ENCODE data around the gene PPP1R16B.
"Not testable (repeated sequence)": the region's sequence is repeated elsewhere in the genome, so short reads cannot be mapped to it uniquely, and the experiment has no call there.

Gene PPP1R16B

DNA sequence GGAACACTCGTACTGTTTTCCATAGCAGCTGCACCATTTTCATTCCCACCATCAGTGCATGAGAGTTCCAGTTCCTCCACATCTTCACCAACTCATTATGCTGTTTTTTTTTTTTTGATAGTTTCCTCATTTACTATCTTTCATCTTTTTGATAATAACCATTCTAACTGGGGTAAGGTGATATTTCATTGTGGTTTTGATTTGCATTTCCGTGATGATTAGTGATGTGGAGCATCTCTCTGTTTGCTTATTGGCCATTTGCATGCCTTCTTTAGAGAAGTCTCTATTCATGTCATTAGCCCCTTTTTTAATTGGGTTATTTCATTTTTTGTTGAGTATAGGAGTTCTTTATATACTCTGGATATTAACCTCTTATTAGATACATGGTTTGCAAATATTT lies 31.3 kb upstream of the PPP1R16B start:
- Histone ChIP-seq H3K9me3 (ENCODE audit: control insufficient read depth, low read length) (no peaks in the 10 kb centered on the region), H3K36me3 (ENCODE audit: control insufficient read depth, insufficient read depth, low read length) (no peaks in the 10 kb centered on the region), H3K9ac (ENCODE audit: low read length) (no peak overlapping the region), H3K4me3 (ENCODE audit: low read length) (no peak overlapping the region), H3K4me1 (ENCODE audit: control insufficient read depth, insufficient read depth, low read length) (no peaks in the 10 kb centered on the region), H3K27me3 (ENCODE audit: control insufficient read depth, insufficient read depth, low read length) (no peaks in the 10 kb centered on the region)

DNA sequence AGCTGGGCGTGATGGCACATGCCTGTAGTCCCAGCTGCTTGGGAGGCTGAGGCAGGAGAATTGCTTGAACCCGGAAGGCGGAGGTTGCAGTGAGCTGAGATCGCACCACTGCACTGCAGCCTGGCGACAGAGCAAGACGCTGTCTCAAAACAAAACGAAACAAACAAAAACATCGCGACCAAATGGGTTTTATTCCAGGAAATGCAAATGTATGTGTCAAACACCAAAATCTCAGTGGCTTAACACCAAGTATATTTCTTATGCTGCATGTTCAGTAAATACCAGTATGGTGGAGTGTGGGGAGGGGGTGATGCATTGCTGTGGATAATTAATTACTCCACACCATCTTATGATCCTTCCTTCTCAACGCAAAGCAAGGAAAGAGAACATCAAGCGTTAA lies 29.1 kb upstream of the PPP1R16B start:
- Histone ChIP-seq H3K9ac (ENCODE audit: low read length) (no peak overlapping the region), H3K4me1 (ENCODE audit: control insufficient read depth, insufficient read depth, low read length) (no peaks in the 10 kb centered on the region), H3K9me3 (ENCODE audit: control insufficient read depth, low read length) (no peaks in the 10 kb centered on the region), H3K36me3 (ENCODE audit: control insufficient read depth, insufficient read depth, low read length) (no peaks in the 10 kb centered on the region), H3K27me3 (ENCODE audit: control insufficient read depth, insufficient read depth, low read length) (no peaks in the 10 kb centered on the region), H3K4me3 (ENCODE audit: low read length) (no peak overlapping the region)

DNA sequence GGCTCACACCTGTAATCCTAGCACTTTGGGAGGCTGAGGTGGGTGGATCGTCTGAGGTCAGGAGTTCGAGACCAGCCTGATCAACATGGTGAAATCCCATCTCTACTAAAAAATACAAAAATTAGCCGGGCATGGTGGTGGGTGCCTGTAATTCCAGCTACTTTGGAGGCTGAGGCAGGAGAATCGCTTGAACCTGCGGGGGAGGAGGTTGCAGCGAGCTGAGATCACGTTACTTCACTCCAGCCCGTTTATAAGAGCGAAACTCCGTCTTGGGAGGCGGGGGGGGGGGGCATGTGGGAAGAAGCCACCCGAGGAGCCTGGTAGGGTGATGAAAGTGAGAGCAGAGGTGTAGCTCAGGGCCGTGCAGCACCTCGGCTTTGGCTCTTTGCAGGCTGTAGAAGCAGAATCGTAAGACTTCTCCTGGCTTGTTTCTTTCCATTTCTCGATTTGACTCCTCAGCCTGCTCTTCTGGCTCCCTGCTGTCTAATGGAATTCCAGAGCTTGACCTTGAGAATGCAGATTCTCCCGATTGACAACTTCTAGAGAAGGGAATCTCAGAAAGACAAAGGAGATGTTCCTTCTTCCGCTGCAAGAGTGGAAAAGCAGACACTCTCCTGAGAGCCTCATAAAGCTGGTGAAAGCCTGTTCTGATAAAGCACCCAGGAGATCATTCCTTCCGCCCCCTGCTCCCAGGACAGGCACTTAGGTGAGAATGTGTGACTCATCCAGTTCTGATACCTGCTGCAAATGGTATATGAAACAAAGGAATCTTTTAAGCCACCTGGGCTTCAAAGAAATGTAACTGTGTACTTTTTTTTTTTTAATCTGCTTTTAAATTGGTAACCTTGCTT lies 26.0 kb upstream of the PPP1R16B start:
- Histone ChIP-seq H3K9me3 (ENCODE audit: control insufficient read depth, low read length) (no peaks in the 10 kb centered on the region), H3K4me1 (ENCODE audit: control insufficient read depth, insufficient read depth, low read length) (no peaks in the 10 kb centered on the region), H3K4me3 (ENCODE audit: low read length) (no peak overlapping the region), H3K9ac (ENCODE audit: low read length) (no peak overlapping the region), H3K36me3 (ENCODE audit: control insufficient read depth, insufficient read depth, low read length) (no peaks in the 10 kb centered on the region), H3K27me3 (ENCODE audit: control insufficient read depth, insufficient read depth, low read length) (no peaks in the 10 kb centered on the region)

DNA sequence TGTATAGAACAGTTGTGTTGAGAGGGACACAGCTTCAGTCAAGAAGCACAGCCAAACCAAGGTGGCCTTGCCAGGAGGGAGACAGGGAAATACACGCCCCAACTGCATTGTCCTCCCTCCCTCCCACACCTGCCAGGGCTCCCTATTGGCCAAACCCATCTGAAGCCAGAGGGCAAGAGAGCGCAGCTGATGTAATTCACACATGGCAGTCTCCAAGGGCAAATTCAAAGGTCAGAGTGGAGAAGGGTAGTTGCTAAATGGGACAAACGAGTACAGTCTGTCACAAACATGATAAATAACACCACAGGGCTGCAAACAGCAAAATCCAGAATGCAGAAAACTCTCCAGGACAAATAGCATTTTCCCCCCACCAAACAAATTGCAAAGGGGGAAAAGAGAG lies 23.2 kb upstream of the PPP1R16B start:
- no peak overlapping the region for H3K4me3 ChIP-seq (ENCODE audit: low read length)
- no peaks in the 10 kb centered on the region for H3K9me3 ChIP-seq (ENCODE audit: control insufficient read depth, low read length)

DNA sequence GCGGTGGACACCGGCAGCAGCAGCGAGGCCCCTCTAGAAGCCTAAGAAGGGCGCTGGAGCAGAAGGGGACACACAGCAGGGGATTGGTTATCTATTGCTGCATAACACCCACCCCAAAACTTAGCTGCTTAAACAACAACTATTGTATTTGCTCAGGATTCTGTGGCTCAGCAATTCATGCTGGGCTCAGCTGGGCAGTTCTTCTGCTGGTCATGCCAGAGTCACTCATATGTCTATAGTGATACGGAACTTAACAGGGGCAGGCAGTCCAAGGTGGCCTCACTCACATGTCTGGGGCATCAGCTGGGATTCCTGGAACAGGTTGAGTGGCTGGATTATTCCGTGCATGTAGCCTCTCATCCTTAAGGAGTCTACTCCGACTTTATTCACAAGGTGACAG lies 17.6 kb upstream of the PPP1R16B start:
- Histone ChIP-seq H3K27me3 (ENCODE audit: control insufficient read depth, insufficient read depth, low read length) (no peaks in the 10 kb centered on the region), H3K36me3 (ENCODE audit: control insufficient read depth, insufficient read depth, low read length) (no peaks in the 10 kb centered on the region), H3K4me1 (ENCODE audit: control insufficient read depth, insufficient read depth, low read length) (no peaks in the 10 kb centered on the region), H3K4me3 (ENCODE audit: low read length) (no peak overlapping the region), H3K9me3 (ENCODE audit: control insufficient read depth, low read length) (no peaks in the 10 kb centered on the region), H3K9ac (ENCODE audit: low read length) (no peak overlapping the region)

More for the DNA sequence above, 23.2 kb upstream of the PPP1R16B start:
- Histone ChIP-seq H3K4me1 (ENCODE audit: control insufficient read depth, insufficient read depth, low read length) (no peaks in the 10 kb centered on the region), H3K27me3 (ENCODE audit: control insufficient read depth, insufficient read depth, low read length) (no peaks in the 10 kb centered on the region), H3K9ac (ENCODE audit: low read length) (no peak overlapping the region), H3K36me3 (ENCODE audit: control insufficient read depth, insufficient read depth, low read length) (no peaks in the 10 kb centered on the region)

DNA sequence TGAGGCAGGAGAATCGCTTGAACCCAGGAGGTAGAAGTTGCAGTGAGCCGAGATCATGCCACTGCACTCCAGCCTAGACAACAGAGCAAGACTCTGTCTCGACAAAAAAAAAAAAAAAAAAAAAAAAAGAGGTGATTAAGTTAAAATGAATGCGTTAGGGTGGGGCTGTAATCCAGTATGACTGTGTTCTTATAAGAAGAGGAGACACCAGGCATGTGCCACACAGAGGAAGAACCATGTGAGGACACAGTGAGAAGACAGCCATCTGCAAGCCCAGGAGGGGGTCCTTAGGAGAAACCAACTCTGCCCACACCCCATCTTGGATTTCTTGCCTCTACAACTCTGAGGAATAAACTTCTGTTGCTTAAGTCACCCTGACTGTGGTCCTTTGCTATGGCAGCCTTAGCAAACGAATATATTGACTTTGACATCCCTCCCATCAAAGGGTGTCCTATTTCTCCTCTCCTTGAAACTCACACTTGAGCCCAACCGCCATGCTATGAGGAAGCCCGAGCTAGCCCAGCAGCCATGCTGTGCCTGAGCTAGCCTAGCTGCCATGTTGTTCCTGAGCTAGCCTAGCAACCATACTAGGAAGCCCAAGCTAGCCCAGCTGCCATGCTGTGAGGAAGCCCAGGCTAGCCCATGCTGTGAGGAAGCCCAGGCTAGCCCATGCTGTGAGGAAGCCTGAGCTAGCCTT lies 15.8 kb upstream of the PPP1R16B start:
- Histone ChIP-seq H3K27me3 (ENCODE audit: control insufficient read depth, insufficient read depth, low read length) (no peaks in the 10 kb centered on the region), H3K9me3 (ENCODE audit: control insufficient read depth, low read length) (no peaks in the 10 kb centered on the region), H3K4me3 (ENCODE audit: low read length) (no peak overlapping the region), H3K9ac (ENCODE audit: low read length) (no peak overlapping the region), H3K4me1 (ENCODE audit: control insufficient read depth, insufficient read depth, low read length) (no peaks in the 10 kb centered on the region), H3K36me3 (ENCODE audit: control insufficient read depth, insufficient read depth, low read length) (no peaks in the 10 kb centered on the region)

DNA sequence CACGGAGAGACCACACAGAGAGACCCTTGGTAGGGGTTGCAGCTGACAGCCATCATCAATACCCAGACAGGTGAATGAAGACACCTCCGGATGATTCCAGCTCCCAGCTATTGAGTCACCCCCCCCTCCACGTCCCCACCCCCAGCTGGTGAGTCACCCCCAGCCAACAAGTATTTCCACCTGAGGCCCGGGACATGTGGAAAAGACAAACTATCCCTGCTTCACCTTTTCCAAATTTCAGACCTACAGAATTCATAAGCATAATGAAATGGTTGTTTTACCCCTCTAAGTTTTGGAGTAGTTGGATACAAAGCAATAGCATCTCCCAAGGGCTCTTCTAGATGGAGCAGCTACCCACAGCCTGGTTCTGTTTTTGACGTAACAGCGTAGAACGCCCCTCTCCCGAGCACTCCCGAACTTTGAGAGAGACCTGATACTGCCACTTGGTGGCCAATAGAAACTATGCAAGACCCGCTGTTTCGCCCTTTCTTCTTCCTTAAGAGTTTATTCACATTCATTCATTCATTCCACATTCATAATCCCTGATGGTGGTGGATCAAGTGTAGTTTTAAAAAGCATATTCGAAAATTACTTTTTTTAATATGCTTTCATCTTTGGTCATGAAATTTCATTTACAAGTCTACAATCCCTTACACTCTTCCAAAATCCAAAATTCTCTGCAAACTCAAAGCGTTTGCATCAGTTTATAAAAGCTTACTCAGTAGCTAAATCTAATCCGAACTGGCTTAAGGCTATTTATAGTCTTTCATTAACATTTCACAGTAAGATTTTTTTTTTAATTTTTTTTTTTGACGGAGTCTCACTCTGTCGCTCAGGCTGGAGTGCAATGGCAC lies 15.1 kb upstream of the PPP1R16B start:
- Histone ChIP-seq H3K4me3 (ENCODE audit: low read length) (no peak overlapping the region), H3K4me1 (ENCODE audit: control insufficient read depth, insufficient read depth, low read length) (no peaks in the 10 kb centered on the region), H3K9me3 (ENCODE audit: control insufficient read depth, low read length) (no peaks in the 10 kb centered on the region), H3K27me3 (ENCODE audit: control insufficient read depth, insufficient read depth, low read length) (no peaks in the 10 kb centered on the region), H3K9ac (ENCODE audit: low read length) (no peak overlapping the region), H3K36me3 (ENCODE audit: control insufficient read depth, insufficient read depth, low read length) (no peaks in the 10 kb centered on the region)

DNA sequence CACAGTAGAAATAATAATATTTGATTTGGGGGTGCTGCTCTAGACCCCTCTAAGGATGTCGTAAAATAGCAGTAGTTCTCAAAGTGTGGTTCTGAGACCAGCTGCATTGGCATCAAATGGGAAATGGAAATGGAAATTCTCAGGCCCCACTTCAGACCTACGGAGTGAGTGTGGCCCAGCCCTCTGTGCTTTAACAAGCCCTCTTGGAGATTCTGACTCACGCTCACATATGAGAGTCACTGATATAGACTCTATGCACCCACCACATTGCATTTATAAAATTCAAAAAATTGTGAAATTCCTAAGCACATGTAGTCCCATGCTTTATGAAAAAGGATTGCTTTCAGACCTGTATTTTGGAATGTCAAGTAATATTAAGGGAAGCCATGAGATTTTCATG lies 14.2 kb upstream of the PPP1R16B start:
- no peaks in the 10 kb centered on the region for H3K9me3 ChIP-seq (ENCODE audit: control insufficient read depth, low read length)
- no peaks in the 10 kb centered on the region for H3K4me1 ChIP-seq (ENCODE audit: control insufficient read depth, insufficient read depth, low read length)
- no peaks in the 10 kb centered on the region for H3K36me3 ChIP-seq (ENCODE audit: control insufficient read depth, insufficient read depth, low read length)
- no peak overlapping the region for H3K9ac ChIP-seq (ENCODE audit: low read length)
- H3K4me3 ChIP-seq (ENCODE audit: low read length) = no peak overlapping the region
- no peaks in the 10 kb centered on the region for H3K27me3 ChIP-seq (ENCODE audit: control insufficient read depth, insufficient read depth, low read length)

DNA sequence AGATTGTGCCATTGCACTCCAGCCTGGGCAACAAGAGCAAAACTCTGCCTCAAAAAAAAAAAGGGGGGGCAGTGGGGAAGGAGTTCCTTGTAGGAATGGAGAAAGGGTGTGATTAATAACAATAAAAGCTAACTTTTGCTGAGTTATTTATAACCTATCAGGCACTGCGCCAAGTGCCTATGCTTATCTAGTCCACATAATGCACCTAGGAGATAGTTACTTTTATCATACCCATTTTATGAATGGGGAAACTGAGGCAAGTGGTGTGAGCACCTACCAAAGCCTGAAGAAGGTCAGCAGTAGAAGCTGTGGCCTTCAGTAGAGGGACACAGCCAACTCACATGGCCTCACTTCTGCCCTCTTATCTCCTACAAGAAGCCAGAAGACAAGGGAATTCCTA lies 13.6 kb upstream of the PPP1R16B start:
- no peak overlapping the region for H3K9ac ChIP-seq (ENCODE audit: low read length)
- H3K4me1 ChIP-seq (ENCODE audit: control insufficient read depth, insufficient read depth, low read length) = no peaks in the 10 kb centered on the region
- no peaks in the 10 kb centered on the region for H3K36me3 ChIP-seq (ENCODE audit: control insufficient read depth, insufficient read depth, low read length)
- H3K27me3 ChIP-seq (ENCODE audit: control insufficient read depth, insufficient read depth, low read length) = no peaks in the 10 kb centered on the region
- H3K4me3 ChIP-seq (ENCODE audit: low read length) = no peak overlapping the region
- no peaks in the 10 kb centered on the region for H3K9me3 ChIP-seq (ENCODE audit: control insufficient read depth, low read length)

DNA sequence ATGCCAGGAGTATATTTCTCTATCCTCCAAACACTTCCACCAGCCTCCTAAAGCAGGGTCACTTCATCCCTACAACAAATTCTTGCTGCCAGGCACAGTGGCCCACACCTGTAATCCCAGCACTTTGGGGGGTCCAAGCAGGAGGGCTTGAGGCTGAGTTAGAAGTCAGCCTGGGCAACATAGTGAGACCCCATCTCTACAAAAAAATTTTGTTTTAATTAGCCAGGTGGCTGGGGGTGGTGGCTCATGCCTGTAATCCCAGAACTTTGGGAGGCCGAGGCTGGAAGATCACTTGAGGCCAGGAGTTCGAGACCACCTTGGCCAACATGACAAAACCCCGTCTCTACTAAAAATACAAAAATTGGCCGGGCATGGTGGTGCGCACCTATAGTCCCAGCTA lies 11.4 kb upstream of the PPP1R16B start:
- not testable (repeated sequence) for H3K36me3 ChIP-seq (ENCODE audit: control insufficient read depth, insufficient read depth, low read length); H3K9me3 ChIP-seq (ENCODE audit: control insufficient read depth, low read length); H3K9ac ChIP-seq (ENCODE audit: low read length); H3K27me3 ChIP-seq (ENCODE audit: control insufficient read depth, insufficient read depth, low read length); H3K4me1 ChIP-seq (ENCODE audit: control insufficient read depth, insufficient read depth, low read length); H3K4me3 ChIP-seq (ENCODE audit: low read length)

DNA sequence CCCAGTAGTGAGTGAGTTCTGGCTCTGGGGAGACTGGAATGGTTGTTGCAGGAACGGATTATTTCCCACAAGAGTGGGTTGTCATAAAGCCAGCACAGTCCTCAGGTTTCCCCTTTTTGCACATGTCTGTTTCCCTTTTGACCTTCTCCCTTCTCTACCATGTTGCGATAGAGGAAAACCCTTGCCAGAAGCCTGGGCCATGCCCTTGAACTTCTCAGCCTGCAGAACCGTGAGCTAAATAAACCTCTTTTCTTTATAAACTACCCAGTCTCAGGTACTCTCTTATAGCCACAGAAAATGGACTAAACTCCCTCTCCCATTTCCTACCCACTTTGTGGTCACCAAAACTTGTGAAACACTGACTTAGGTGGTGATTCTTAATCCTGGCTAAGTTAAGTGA lies 7.2 kb upstream of the PPP1R16B start:
- Histone ChIP-seq H3K4me3 (ENCODE audit: low read length) (no peak overlapping the region), H3K36me3 (ENCODE audit: control insufficient read depth, insufficient read depth, low read length) (no peaks in the 10 kb centered on the region), H3K9ac (ENCODE audit: low read length) (no peak overlapping the region), H3K4me1 (ENCODE audit: control insufficient read depth, insufficient read depth, low read length) (no peaks in the 10 kb centered on the region), H3K27me3 (ENCODE audit: control insufficient read depth, insufficient read depth, low read length) (no peaks in the 10 kb centered on the region), H3K9me3 (ENCODE audit: control insufficient read depth, low read length) (no peaks in the 10 kb centered on the region)

DNA sequence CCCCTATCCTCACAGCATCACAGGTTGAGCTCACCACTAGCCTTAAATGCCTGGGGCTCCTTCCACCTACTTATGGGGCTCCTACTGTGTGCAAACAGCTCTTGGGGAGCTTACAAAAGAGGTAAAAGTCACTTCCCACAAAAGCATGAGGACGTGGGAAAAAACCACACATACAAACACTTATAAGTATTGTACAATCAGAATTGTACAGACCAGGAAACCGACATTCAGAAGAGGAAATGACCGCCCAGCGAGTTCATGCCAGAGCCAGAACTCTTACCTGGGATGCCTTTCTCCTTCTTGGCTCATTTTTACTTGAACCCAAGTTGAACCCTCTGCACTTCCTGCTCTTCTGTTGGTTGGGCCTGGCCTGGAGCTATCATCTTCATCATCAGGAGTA lies 6.3 kb upstream of the PPP1R16B start:
- Histone ChIP-seq H3K9me3 (ENCODE audit: control insufficient read depth, low read length) (no peaks in the 10 kb centered on the region), H3K4me1 (ENCODE audit: control insufficient read depth, insufficient read depth, low read length) (no peaks in the 10 kb centered on the region), H3K36me3 (ENCODE audit: control insufficient read depth, insufficient read depth, low read length) (no peaks in the 10 kb centered on the region), H3K4me3 (ENCODE audit: low read length) (no peak overlapping the region), H3K27me3 (ENCODE audit: control insufficient read depth, insufficient read depth, low read length) (no peaks in the 10 kb centered on the region), H3K9ac (ENCODE audit: low read length) (no peak overlapping the region)

Measured in mucosa of stomach (tissue), 1 donor.